Glutamatergic neuron (in vitro differentiated cells): ENCODE results near the gene FOSB. TPM values are rescaled to one million over a fixed set of nuclear protein-coding genes. Genes with fewer than 3 reads are reported as not detected.
A peak's percentile ranks its signal among the peaks of the same experiment; 100 is the strongest.

Experiments
- DNase-seq: peaks from one replicate; pipeline ENCODE4 v3.0.0; 2022
- H3K27ac Mint-ChIP-seq: one replicate; pipeline ENCODE4 v1.8.0; 2020; ENCODE audit warnings: mild to moderate bottlenecking, mixed read lengths, inconsistent platforms; ENCODE audit not compliant: unreplicated experiment
- H3K27me3 Mint-ChIP-seq: one replicate; pipeline ENCODE4 v1.8.0; 2020; ENCODE audit warnings: mild to moderate bottlenecking, moderate library complexity, mixed read lengths, inconsistent platforms; ENCODE audit not compliant: unreplicated experiment
- H3K36me3 Mint-ChIP-seq: one replicate; pipeline ENCODE4 v1.8.0; 2020; ENCODE audit warnings: mild to moderate bottlenecking, mixed read lengths, inconsistent platforms; ENCODE audit not compliant: unreplicated experiment
- H3K4me1 Mint-ChIP-seq: one replicate; pipeline ENCODE4 v1.8.0; 2020; ENCODE audit warnings: mild to moderate bottlenecking, low read depth, mixed read lengths, inconsistent platforms; ENCODE audit not compliant: unreplicated experiment
- H3K4me3 Mint-ChIP-seq: one replicate; pipeline ENCODE4 v1.8.0; 2020; ENCODE audit warnings: mild to moderate bottlenecking, mixed read lengths, inconsistent platforms; ENCODE audit not compliant: unreplicated experiment
- H3K9me3 Mint-ChIP-seq: one replicate; pipeline ENCODE4 v1.8.0; 2020; ENCODE audit warnings: mild to moderate bottlenecking, moderate library complexity, mixed read lengths, inconsistent platforms; ENCODE audit not compliant: unreplicated experiment
- total RNA-seq: library from RNA; stranded (reverse); fragmentation: NEBNext Ultra II Directional; extraction: Animal tissue kit (Norgen Biotek cat#: 25700); gene quantifications from one replicate; pipeline ENCODE4 v1.2.1, GENCODE V29; 2021; ENCODE audit not compliant: unreplicated experiment
- TF ChIP-seq, protein P1 (sequence below): fragments of 200-600 bp; sonication (generic); IDR thresholded peaks from one replicate; pipeline ENCODE4 v1.5.0; 2021; ENCODE audit not compliant: partially characterized antibody, unreplicated experiment

The FOSB gene
- total RNA-seq, 1 donor from 2014 or later = not detected

DNA sequence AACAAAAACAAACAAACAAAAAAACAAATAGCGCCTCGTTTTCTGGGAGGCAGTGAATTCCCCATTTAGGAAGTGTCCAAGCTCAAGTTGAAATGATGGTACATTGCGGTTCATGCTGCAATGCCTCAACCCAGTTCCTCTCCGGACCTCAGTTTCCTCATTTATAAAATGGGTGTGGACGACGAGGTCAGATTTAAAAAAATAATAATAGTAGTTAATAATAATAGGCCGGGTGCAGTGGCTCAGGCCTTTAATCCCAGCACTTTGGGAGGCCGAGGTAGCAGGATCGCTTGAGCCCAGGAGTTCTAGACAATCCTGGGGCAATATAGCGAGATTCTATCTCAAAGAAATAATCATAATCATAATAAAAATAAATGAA, 28.6 kb upstream of the FOSB start:
- H3K36me3 Mint-ChIP-seq = no peaks in the 10 kb centered on the region
- peaks cover 3% of the 10 kb centered on the region for H3K9me3 Mint-ChIP-seq
- no peak for DNase-seq
- no peak overlapping the region for H3K27ac Mint-ChIP-seq
- peaks cover 1% of the 10 kb centered on the region for H3K4me1 Mint-ChIP-seq
- H3K27me3 Mint-ChIP-seq = peaks cover 3% of the 10 kb centered on the region
- H3K4me3 Mint-ChIP-seq = no peak overlapping the region
- TF ChIP-seq, protein P1, sequence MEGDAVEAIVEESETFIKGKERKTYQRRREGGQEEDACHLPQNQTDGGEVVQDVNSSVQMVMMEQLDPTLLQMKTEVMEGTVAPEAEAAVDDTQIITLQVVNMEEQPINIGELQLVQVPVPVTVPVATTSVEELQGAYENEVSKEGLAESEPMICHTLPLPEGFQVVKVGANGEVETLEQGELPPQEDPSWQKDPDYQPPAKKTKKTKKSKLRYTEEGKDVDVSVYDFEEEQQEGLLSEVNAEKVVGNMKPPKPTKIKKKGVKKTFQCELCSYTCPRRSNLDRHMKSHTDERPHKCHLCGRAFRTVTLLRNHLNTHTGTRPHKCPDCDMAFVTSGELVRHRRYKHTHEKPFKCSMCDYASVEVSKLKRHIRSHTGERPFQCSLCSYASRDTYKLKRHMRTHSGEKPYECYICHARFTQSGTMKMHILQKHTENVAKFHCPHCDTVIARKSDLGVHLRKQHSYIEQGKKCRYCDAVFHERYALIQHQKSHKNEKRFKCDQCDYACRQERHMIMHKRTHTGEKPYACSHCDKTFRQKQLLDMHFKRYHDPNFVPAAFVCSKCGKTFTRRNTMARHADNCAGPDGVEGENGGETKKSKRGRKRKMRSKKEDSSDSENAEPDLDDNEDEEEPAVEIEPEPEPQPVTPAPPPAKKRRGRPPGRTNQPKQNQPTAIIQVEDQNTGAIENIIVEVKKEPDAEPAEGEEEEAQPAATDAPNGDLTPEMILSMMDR = no peak

DNA sequence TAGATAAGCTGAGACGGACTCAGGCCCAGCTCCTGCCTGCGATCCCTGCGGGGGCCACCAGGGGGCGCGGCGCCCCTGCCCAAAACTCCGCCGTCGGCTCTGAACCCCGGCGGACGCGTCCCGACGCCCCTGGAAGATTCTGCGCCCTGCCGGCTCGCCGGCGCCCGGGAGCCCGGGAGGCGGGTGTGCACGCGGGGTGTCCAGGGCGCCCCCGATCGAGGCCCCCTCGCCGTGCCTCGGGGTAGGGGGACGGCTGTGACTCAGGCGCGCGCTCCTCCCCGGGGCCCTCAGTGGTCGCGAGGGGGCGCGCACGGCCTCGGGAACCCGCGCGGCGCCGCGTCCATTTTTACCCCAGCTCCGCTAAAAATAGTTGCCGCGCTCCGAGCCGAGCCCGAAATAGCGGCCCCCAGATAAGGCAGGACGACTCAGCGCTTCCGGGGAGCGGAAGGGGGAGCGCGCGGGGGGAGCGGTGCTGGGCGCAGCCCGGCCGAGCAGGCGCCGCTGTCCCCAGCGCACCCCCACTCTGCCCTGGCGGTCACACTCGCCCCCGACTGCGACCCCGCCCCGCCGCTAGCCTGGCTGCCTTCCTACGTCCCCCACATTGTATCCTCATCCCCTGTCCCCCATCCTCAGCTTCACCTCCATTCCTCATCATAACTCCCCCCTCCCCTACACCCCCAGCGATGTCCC, 28.1 kb upstream of the FOSB start:
- no peak overlapping the region for H3K27ac Mint-ChIP-seq
- TF ChIP-seq, protein P1 = peak; percentile 100
- H3K9me3 Mint-ChIP-seq = peaks cover 3% of the 10 kb centered on the region
- peaks cover 1% of the 10 kb centered on the region for H3K4me1 Mint-ChIP-seq
- peak; percentile 87 for DNase-seq
- H3K36me3 Mint-ChIP-seq = no peaks in the 10 kb centered on the region
- peak overlapping the region; percentile 78 for H3K4me3 Mint-ChIP-seq
- peaks cover 6% of the 10 kb centered on the region for H3K27me3 Mint-ChIP-seq

DNA sequence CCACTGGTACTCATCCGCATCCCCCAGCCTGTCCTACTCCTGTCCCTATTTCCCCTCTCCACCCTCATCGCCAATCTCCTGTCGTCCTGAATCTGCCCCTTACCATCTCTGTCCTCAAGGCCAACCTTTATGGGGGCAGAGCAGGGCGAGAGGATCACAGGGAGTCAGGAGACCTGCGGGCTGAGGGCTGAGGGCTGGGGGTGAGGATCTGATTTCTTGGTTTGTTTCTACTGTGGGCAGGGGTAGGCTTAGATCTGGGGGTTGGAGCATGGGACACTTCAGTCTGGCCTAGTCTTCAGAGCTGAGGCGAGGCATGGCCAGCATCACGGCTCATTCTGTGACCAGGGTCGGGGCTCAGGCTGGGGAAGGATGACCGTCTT, 27.5 kb upstream of the FOSB start:
- no peaks in the 10 kb centered on the region for H3K36me3 Mint-ChIP-seq
- H3K27ac Mint-ChIP-seq = no peak overlapping the region
- H3K4me1 Mint-ChIP-seq = peaks cover 1% of the 10 kb centered on the region

DNA sequence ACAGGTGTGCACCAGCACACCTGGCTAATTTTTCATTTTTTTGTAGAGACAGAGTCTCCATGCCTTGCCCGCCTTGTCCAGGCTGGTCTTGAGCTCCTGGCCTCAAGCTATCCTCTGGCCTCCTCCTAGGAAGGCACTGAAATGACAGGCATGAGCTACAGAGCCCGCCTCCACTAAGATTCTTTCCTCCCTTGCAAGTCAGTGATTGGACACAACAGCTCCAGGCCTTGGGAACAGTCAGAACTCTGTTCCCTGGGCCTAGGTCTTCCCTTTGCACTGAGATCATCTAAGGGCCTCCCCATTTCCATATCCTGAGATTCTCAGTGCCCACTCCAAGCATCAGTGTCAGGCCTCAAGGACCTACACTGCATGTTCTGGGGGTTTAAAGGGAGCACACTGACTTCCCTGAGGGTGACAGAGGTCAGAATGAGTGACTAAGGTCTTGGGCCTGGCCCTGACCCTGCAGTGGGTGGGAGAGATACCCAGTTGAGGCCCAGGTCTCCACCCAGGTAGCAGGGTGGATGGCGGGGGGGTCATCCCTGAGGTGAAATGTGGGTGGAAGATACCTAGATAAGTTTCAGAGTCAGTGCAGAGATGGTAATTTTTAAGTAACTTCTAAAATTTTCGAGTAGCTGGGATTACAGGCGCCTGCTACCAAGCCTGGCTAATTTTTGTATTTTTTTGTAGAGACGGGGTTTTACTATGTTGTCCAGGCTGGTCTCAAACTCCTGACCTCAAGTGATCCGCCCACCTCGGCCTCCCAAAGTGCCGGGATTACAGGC, 26.7 kb upstream of the FOSB start:
- Mint-ChIP-seq H3K27me3 (peaks cover 7% of the 10 kb centered on the region), H3K9me3 (peaks cover 4% of the 10 kb centered on the region), H3K27ac (no peak overlapping the region), H3K4me1 (peaks cover 1% of the 10 kb centered on the region), H3K4me3 (peak overlapping the region; percentile 78), H3K36me3 (no peaks in the 10 kb centered on the region)
- TF ChIP-seq, protein P1 = no peak
- DNase-seq = no peak

More for the DNA sequence above, 27.5 kb upstream of the FOSB start:
- DNase-seq = no peak
- Mint-ChIP-seq H3K9me3 (peaks cover 3% of the 10 kb centered on the region), H3K4me3 (peak overlapping the region; percentile 78), H3K27me3 (peaks cover 6% of the 10 kb centered on the region)
- TF ChIP-seq, protein P1 = no peak

DNA sequence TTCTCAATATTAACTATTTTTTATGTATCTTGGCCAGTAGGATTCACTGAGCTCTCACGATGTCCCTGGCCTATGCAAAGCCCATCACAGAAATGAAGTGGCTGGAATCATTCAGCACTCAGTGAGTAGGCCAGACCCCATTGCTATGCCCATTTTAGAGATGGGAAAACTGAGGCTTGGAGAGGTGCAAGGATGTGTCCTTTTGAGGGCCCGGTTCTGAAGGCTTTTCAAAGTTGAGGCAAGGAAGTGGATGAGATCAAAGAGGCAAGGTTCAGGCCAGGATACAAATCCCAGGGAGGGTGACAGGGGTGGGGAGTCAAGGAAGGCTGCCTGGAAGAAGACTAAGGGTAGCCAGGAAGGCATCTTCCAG, 25.4 kb upstream of the FOSB start:
- H3K36me3 Mint-ChIP-seq = no peaks in the 10 kb centered on the region
- peaks cover 1% of the 10 kb centered on the region for H3K4me1 Mint-ChIP-seq
- peak overlapping the region; percentile 24 for H3K27ac Mint-ChIP-seq
- TF ChIP-seq, protein P1 = no peak
- H3K9me3 Mint-ChIP-seq = peaks cover 6% of the 10 kb centered on the region
- DNase-seq = no peak
- peaks cover 10% of the 10 kb centered on the region for H3K27me3 Mint-ChIP-seq
- peak overlapping the region; percentile 81 for H3K4me3 Mint-ChIP-seq
